Sigmoid colon (tissue), 4 donors: ENCODE data around the gene RPLP1.

Source experiments
- POLR2A ChIP-seq, 2 donors: fragments of 450-650 bp; IDR thresholded peaks; one replicate each; pipeline ENCODE4 v1.6.1; 2016; ENCODE audit warnings: antibody characterized with exemption in 2 of 2, mild to moderate bottlenecking in 2 of 2, moderate library complexity in 2 of 2
- POLR2AphosphoS5 ChIP-seq, 4 donors: sonication (generic); formaldehyde crosslinking; IDR thresholded peaks; one replicate each; pipeline ENCODE4 v1.6.1; 2017; ENCODE audit warnings: antibody characterized with exemption in 4 of 4
- TF ChIP-seq, protein P1 (sequence below), 4 experiments: fragments of 450-650 bp in 3 of 4; fragments of 200-600 bp in 1 of 4; IDR thresholded peaks; one replicate each; pipeline ENCODE4 v1.5.1; 2016 to 2019; ENCODE audit warnings: antibody characterized with exemption in 4 of 4, mild to moderate bottlenecking in 3 of 4, moderate library complexity in 2 of 4

DNA sequence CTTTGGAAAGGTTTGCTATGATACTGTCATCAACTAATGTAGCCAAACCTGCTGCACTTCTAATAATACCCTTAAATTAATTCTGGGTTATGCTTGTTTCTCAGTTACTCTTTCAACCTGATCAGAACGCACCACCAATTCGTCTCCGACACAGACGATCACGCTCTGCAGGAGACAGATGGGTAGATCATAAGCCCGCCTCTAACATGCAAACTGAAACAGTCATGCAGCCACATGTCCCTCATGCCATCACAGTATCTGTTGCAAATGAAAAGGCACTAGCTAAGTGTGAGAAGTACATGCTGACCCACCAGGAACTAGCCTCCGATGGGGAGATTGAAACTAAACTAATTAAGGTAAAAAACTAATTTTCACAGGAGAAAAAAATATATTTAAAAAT is 7.9 kb upstream of the RPLP1 start:
- TF ChIP-seq, protein P1, sequence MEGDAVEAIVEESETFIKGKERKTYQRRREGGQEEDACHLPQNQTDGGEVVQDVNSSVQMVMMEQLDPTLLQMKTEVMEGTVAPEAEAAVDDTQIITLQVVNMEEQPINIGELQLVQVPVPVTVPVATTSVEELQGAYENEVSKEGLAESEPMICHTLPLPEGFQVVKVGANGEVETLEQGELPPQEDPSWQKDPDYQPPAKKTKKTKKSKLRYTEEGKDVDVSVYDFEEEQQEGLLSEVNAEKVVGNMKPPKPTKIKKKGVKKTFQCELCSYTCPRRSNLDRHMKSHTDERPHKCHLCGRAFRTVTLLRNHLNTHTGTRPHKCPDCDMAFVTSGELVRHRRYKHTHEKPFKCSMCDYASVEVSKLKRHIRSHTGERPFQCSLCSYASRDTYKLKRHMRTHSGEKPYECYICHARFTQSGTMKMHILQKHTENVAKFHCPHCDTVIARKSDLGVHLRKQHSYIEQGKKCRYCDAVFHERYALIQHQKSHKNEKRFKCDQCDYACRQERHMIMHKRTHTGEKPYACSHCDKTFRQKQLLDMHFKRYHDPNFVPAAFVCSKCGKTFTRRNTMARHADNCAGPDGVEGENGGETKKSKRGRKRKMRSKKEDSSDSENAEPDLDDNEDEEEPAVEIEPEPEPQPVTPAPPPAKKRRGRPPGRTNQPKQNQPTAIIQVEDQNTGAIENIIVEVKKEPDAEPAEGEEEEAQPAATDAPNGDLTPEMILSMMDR (IDR thresholded peaks at IDR 0.05) = no peak
- TF ChIP-seq POLR2A (IDR thresholded peaks at IDR 0.05) (no peak), POLR2AphosphoS5 (IDR thresholded peaks at IDR 0.05) (no peak)
